ENCODE measurements around the gene ORM1.

Gene ORM1

DNA sequence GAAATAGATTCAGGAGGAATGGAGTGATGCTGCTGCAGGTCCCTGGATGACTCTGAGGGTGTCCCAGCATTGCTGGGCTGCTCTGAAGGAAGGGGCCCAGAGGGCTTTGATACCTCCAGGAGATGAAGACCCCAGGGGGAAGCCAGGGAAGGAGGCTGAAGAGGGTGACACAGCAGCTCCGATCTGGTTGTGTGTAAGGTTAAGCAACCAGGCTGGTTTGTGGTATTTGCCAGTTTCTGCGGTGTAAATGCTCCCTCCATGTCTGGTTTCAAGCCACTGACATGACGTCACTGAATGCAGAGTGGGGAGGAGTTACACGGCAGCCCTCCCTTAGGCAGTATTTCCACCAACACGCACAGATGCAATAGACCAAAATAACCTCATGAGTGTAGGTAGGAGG, 40.0 kb upstream of the ORM1 start:
- no peak overlapping the region for H3K4me3 ChIP-seq (ENCODE audit: low read length)
- TF ChIP-seq ZNF274 (IDR thresholded peaks at IDR 0.05; ENCODE audit: low read depth, low read length): no peak

DNA sequence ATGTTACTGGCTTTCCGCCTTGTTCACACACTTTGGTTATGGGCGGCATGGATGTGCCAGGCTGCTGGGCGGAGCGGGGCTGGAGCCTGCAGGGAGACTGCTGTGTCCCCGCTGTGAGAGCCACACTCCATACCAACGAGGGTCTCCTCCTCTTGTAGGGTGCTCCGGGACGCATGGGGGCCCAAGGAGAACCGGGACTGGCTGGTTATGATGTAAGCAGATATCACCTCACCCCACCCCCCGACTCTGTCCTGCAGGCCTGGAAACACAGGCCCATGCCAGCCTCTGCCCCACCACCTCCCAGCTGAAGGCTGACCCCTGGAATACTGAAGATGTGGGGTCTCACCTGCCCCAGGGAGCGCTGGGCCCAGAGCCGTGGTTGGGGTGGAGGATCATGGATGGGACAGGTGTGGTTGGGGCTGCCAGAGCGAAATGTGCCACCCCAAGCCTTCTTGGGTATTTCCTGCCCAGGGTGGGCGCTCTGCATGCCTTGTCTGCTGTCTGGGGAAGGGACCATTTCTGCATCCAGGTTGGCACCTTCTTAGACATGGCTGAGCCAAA, 39.3 kb upstream of the ORM1 start:
- no peak for TF ChIP-seq ZNF274 (IDR thresholded peaks at IDR 0.05; ENCODE audit: low read depth, low read length)
- no peak overlapping the region for H3K4me3 ChIP-seq (ENCODE audit: low read length)

DNA sequence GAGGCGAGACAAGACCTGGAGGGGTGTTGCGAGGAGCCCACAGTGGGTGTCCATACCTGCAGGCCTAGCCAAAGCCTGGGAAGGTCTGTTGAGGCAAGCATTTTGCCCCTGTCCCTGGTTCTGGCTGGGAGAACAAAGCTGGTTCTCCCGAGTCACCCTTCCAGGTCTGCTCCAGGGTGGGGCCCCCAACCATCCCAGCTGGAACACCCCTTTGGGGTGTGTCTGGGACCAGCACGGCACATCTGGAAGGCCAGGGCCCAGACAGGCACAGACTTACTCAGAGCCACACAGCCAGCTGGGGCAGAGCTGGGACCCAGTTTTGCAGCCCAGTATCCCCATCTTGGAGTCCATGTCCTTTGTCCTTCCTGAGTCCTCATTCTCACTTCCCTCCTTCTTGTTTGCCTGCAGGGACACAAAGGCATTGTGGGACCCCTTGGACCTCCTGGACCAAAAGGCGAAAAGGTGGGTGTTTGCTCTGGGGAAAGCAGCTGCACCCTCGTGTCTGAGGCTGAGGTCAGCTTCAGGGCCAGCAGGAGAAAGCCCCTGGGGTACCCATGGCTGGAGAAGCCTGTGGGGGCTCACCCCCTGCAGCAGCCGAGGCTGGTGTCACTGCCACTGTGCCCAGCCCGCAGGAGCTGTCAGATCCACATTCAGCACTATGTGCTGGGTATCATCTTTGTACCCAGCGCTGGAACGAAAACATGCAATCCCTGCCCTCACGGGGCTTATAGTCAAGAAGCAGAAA, 38.4 kb upstream of the ORM1 start:
- no peak for TF ChIP-seq ZNF274 (IDR thresholded peaks at IDR 0.05; ENCODE audit: low read depth, low read length)
- no peak overlapping the region for H3K4me3 ChIP-seq (ENCODE audit: low read length)

DNA sequence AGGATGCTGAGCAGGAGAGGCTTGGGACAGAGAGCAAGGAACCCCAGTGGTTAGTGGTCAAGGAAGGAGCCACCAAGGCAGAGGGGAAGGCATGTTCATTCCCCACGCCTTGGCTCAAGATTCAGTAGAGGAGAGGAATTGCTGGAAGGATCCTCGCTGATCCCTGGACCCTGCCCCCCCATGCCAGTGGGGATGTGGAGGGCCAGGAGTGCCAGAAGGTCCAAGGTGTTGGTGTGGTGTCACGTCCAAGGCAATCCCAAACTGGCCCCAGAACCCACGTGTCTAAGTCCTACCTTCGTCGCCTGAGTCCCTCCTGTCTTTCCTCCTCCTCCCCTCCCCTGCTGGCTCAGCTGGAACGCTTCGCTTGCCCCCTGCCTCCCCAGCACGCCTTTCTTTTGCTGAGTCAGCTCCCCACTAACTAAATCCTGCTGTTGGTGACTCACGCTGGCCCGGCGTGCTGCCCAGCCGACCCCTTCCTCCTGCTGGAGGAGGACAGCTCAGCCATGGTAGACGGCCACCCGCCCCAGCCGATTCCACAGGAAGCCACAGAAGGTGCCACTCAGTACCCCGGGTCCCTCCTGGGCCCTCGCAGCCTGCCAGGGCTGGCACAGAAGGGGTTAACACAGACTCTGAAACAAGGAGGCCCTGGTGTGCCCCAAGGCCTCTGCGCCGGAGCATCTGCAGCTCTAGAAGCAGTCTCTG, 37.6 kb upstream of the ORM1 start:
- TF ChIP-seq ZNF274 (IDR thresholded peaks at IDR 0.05; ENCODE audit: low read depth, low read length): no peak
- no peak overlapping the region for H3K4me3 ChIP-seq (ENCODE audit: low read length)

DNA sequence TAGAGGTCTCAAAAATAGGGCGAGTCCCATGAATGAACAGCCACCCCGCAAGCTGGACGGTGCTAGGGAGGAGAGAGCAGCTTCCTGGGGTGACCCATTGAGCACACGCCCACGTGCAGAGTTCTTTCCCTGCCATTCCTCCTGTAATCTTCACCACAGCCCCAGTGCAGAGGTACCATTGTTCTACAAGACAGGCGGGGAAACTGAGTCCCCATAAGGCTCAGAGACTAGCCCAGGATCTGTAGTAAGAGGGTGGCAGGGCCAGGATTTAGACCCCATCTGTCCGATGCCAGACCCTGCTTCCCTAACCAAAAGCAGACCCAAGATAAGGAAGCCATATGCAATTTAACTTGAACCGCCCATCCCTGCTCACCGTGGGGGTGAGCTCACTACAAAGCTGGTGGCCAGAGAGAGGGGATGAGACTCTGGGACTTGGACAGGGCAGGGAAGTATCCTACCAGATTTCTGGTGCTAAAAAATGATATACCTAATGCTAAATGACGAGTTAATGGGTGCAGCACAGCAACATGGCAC, 36.7 kb upstream of the ORM1 start:
- H3K4me3 ChIP-seq (ENCODE audit: low read length): no peak overlapping the region
- TF ChIP-seq ZNF274 (IDR thresholded peaks at IDR 0.05; ENCODE audit: low read depth, low read length): no peak

DNA sequence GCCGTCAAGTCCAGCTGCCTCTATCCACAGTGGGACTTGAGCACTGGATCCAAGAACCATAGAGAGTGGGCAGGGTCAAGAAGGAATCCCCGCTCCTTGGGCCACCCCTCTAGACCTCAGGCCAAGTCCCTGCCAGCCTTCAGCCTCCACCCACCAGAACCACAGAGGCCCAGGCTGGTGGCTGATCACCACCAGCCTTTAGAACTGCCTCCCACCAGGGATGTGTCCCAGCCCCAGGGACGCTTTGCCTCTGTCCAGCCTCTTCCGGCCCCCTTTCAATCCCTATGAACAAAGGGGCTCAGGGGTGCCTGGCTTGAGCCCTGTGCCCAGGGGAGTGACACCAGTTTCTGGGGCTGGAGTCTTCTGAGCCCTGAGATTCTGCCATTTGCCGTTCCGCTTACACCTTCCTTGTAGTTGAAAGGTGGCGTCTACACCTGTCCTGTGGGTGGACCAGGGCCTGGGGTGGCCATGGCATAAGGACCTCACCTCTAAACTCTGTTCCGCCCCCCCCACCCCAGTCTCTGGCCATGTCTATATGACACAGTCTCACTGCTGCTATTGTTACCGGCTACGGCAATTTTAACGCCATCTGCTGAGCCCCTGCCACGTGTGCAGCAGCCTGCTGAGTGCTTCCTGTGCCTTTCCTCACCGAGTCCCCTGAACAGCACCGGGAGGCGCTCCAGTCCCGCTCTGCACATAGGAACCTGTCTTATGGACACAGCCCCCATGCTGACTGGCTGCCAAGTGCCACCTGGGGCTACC, 35.7 kb upstream of the ORM1 start:
- no peak overlapping the region for H3K4me3 ChIP-seq (ENCODE audit: low read length)
- TF ChIP-seq ZNF274 (IDR thresholded peaks at IDR 0.05; ENCODE audit: low read depth, low read length): no peak

DNA sequence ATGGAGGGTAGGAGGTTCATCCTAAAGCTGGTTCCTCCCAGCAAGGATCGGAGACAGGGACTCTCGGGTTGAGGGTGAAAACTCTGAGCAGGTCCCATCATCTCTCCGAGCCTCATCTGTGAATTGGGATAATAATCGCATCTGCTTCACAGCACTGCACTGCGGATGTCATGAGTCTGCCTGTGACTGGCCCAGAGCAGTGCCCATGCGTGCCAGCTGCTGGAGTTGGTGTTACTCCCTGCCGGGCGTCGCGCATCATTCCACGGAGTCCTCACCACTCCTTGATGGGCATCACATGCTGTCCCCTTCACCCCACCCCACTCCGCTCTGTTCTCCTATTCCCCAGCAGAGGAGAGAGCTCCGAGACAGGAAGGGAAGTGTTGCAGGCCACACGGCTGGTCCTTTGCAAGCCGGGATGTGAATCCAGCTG, 35.1 kb upstream of the ORM1 start:
- no peak overlapping the region for H3K4me3 ChIP-seq (ENCODE audit: low read length)
- no peak for TF ChIP-seq ZNF274 (IDR thresholded peaks at IDR 0.05; ENCODE audit: low read depth, low read length)

DNA sequence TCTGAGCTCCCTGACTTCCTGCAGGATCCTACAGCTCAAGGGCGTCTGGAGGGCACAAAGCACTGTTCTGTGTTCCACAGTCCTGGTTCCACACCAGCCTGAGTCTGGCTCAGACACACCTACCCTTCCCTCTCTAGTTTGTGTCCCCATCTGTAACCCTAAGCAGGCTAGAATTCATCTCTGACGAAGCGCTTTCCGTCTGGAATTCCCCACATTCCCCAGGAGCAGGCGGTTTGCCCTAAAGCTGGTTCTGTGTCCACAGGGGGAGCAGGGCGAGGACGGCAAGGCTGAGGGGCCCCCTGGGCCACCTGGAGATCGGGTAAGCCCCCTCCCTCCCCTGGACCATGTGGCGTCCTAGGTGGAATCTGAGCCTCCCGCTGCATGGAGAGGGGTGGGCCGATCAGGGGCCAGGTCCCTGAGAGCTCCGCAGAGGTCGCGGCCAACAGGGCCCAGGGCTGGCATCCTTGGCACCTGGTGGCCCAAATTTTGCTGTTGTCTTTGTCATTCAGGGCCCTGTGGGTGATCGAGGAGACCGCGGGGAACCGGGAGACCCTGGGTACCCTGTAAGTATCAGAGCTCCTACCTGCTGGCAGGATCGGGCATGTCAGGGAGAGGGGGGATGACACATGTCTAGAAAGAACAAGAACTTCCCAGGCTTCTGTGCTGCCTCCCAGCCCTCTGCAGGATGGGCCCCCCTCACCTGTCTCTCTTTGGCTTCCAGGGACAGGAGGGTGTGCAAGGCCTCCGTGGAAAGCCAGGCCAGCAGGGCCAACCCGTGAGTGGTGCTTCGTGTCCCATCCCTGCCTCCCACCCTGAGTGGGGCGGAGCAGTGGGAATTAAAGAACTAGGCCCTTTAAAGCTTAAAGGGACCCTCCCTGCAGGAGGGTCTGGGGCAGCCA, 34.5 kb upstream of the ORM1 start:
- H3K4me3 ChIP-seq (ENCODE audit: low read length): no peak overlapping the region
- no peak for TF ChIP-seq ZNF274 (IDR thresholded peaks at IDR 0.05; ENCODE audit: low read depth, low read length)

DNA sequence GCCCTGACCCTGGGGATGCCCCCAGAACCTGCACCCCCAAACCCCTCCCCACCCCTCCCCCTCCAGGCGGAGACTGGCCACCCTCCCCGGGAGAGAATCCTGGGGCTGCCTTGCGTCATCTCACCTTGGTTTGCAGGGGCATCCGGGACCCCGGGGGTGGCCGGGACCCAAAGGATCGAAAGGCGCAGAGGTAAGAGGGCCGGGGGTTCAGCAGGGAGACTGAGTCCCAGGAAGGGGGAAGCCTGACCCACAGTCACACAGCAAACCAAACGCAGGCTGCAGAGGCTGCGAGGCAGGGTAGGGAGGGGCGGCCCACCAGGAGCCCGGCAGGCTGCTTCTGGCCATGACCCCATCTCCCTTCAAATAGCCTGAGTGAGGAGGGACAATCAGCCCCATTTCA, 33.8 kb upstream of the ORM1 start:
- no peak for TF ChIP-seq ZNF274 (IDR thresholded peaks at IDR 0.05; ENCODE audit: low read depth, low read length)

DNA sequence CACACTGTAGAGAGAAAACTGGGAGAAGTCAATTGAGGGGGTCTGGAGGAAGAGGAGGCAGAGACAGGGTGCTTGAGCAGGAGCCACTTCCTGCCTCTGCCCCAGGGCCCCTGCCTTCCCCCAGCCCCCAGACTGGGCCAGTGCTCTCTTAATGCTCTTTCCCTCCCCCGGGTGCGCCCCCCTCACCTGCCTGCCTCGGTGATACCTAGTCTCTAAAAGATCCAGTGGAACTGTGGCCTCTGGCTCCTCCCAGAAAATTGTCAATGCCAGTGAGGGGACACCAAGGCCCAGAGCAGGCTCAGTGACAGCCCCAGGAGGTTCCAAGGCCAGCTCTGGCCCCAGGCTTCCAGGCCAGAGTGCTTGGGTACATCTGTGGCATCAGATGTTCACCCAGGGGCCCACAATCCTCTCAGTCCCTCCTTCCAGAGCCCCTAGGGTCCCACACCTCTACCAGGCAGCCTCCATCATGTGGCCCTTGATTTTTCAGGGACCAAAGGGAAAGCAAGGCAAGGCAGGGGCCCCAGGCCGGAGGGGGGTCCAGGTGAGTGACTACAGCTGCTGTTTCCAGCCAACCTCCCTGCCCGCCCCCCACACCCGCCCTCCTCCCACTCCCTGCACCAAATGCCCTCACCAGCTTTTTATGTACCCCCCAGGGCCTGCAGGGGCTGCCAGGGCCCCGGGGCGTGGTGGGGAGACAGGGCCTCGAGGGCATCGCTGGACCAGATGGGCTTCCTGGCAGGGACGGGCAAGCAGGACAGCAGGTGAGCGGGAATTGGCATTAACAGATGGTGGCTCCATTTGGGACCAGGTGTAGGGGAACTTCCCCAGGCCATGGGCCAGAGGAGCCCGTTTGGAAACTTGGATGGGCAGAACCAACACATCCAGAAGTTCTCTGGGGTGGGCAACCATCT, 33.1 kb upstream of the ORM1 start:
- TF ChIP-seq ZNF274 (IDR thresholded peaks at IDR 0.05; ENCODE audit: low read depth, low read length): no peak
- H3K4me3 ChIP-seq (ENCODE audit: low read length): no peak overlapping the region

More for the DNA sequence above, 33.8 kb upstream of the ORM1 start:
- no peak overlapping the region for H3K4me3 ChIP-seq (ENCODE audit: low read length)

DNA sequence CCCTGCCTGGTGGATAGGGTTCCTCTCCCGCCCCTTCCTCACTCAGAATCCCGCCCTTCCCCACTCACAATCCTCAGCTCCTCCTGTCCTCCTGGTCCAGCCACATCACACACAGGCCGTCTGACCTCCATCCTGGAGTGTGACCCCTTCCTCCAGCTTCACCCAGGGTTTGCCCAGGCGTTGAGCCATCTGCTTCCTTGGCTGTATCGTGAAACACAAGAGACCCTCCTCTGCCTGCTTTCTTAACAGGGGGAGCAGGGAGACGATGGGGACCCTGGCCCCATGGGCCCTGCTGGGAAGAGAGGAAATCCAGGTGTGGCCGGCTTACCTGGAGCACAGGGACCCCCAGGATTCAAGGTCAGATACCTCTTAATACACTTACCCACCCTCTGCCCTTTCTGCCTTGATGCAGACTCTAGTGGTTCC, 32.3 kb upstream of the ORM1 start:
- no peak for TF ChIP-seq ZNF274 (IDR thresholded peaks at IDR 0.05; ENCODE audit: low read depth, low read length)
- H3K4me3 ChIP-seq (ENCODE audit: low read length): no peak overlapping the region

DNA sequence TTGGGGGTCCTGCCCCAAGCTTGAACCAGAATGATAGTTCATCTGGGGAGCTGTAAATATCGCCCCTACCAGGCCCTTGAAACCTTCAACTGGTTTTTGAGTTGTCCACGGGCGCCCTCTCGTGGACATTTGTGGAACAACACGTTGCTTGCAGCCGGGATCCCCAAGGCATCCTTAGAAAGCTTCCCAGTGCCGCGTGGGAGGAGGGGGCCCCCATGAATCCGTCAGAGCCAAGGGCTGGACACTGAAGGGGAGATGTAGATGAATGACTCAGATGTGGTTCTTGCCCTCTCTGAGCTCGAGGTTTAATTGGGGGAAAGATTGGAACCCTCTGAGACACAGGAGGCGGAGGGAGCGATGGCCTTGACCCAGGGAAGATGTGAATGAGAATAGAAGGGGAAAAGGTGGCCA, 31.8 kb upstream of the ORM1 start:
- H3K4me3 ChIP-seq (ENCODE audit: low read length): no peak overlapping the region
- no peak for TF ChIP-seq ZNF274 (IDR thresholded peaks at IDR 0.05; ENCODE audit: low read depth, low read length)
